CD8-positive, alpha-beta memory T cell (primary cell): ENCODE results near the gene ADCYAP1. TPM values are rescaled to one million over a fixed set of nuclear protein-coding genes. Genes with fewer than 3 reads are reported as not detected.

Experiments used
- CTCF ChIA-PET: fragments of 350-600 bp; sonication (Branson Sonifier 250); formaldehyde crosslinking; loops from one replicate; lab custom pipeline; 2021; ENCODE audit warnings: antibody characterized with exemption; lab: Charles Lee
- POLR2A ChIA-PET: fragments of 350-600 bp; sonication (Branson Sonifier 250); formaldehyde crosslinking; loops from one replicate; lab custom pipeline; 2021; ENCODE audit warnings: antibody characterized with exemption; lab: Charles Lee
- DNase-seq, 5 donors: peaks; one replicate each; pipeline versions ENCODE4 v3.0.0 to v3.0.0-alpha.2; 2020 to 2022; ENCODE audit warnings: mixed read lengths in 1 of 5
- H3K27ac ChIP-seq: one replicate; pipeline ENCODE4 v1.7.0; 2013; ENCODE audit warnings: low read depth, mild to moderate bottlenecking, low read length, moderate library complexity
- H3K27me3 ChIP-seq: 2 replicates; pipeline ENCODE4 v1.7.0; 2013; ENCODE audit warnings: low read length, mild to moderate bottlenecking; ENCODE audit not compliant: insufficient read depth, poor library complexity, severe bottlenecking
- H3K36me3 ChIP-seq: 2 replicates; pipeline ENCODE4 v1.7.0; 2013; ENCODE audit warnings: mild to moderate bottlenecking, low read length, moderate library complexity; ENCODE audit not compliant: insufficient read depth
- H3K4me1 ChIP-seq: 2 replicates; pipeline ENCODE4 v1.7.0; 2013; ENCODE audit warnings: mild to moderate bottlenecking, low read length, moderate library complexity; ENCODE audit not compliant: insufficient read depth
- H3K4me3 ChIP-seq: 2 replicates; pipeline ENCODE4 v1.7.0; 2013; ENCODE audit warnings: mild to moderate bottlenecking, low read length
- H3K9me3 ChIP-seq: 2 replicates; pipeline ENCODE4 v1.7.0; 2013; ENCODE audit warnings: mild to moderate bottlenecking, low read length
- H3K27ac Mint-ChIP-seq, 8 donors: one replicate each; pipeline ENCODE4 v1.8.0; 2020 to 2021; ENCODE audit warnings: mixed read lengths in 8 of 8, mild to moderate bottlenecking in 6 of 8, inconsistent platforms in 3 of 8, moderate library complexity in 3 of 8
- H3K27me3 Mint-ChIP-seq, 2 donors: one replicate each; pipeline ENCODE4 v1.8.0; 2020 to 2021; ENCODE audit warnings: mixed read lengths in 2 of 2, mild to moderate bottlenecking in 1 of 2, moderate library complexity in 1 of 2
- H3K36me3 Mint-ChIP-seq, 3 donors: one replicate each; pipeline ENCODE4 v1.8.0; 2020 to 2021; ENCODE audit warnings: mixed read lengths in 3 of 3, inconsistent platforms in 1 of 3, mild to moderate bottlenecking in 1 of 3
- H3K4me1 Mint-ChIP-seq, 3 donors: one replicate each; pipeline ENCODE4 v1.8.0; 2020 to 2021; ENCODE audit warnings: mixed read lengths in 3 of 3, inconsistent platforms in 1 of 3, mild to moderate bottlenecking in 1 of 3
- H3K4me3 Mint-ChIP-seq, 7 donors: one replicate each; pipeline ENCODE4 v1.8.0; 2020 to 2021; ENCODE audit warnings: mixed read lengths in 7 of 7, mild to moderate bottlenecking in 6 of 7, moderate library complexity in 4 of 7, inconsistent platforms in 2 of 7
- H3K9me3 Mint-ChIP-seq, 5 donors: one replicate each; pipeline ENCODE4 v1.8.0; 2020 to 2022; ENCODE audit warnings: mixed read lengths in 5 of 5, mild to moderate bottlenecking in 3 of 5, moderate library complexity in 2 of 5, inconsistent platforms in 1 of 5
- polyA plus RNA-seq: library from polyadenylated mRNA; unstranded; fragments of 300-500 nt; fragmentation: Illumina TruSeq; gene quantifications from one replicate; pipeline ENCODE4 v1.2.3, GENCODE V29; 2021
- total RNA-seq, 2 experiments: library from RNA; stranded (reverse); gene quantifications; one replicate each; pipeline ENCODE4 v1.2.3, GENCODE V29; 2021

ADCYAP1 gene
- total and polyA plus RNA-seq, 3 experiments from 2014 or later, result not detected

- Histone ChIP-seq H3K9me3 (no peaks in the 10 kb centered on the region), H3K27ac (no peak overlapping the region), H3K4me1 (no peaks in the 10 kb centered on the region), H3K4me3 (no peak overlapping the region), H3K36me3 (no peaks in the 10 kb centered on the region), H3K27me3 (no peaks in the 10 kb centered on the region)
- CTCF ChIA-PET, result no interaction called here
- H3K27me3 Mint-ChIP-seq, result peaks cover 4 to 25% of the 10 kb centered on the region in 2 donors
- no peak overlapping the region for H3K27ac Mint-ChIP-seq
- H3K9me3 Mint-ChIP-seq, result peaks cover 0 to 9% (median 0%) of the 10 kb centered on the region in 5 donors
- no peaks in the 10 kb centered on the region for H3K36me3 Mint-ChIP-seq
- POLR2A ChIA-PET, result no interaction called here
- no peaks in the 10 kb centered on the region for H3K4me1 Mint-ChIP-seq
- no peak for DNase-seq
- H3K4me3 Mint-ChIP-seq, result no peak overlapping the region
These were observed 34.5 kb downstream of the ADCYAP1 start for GRCh38 chr18:939166-939565.

GRCh38 chr18:939958-940357 lies 35.3 kb downstream of the ADCYAP1 start:
- Mint-ChIP-seq H3K4me3 (no peak overlapping the region), H3K4me1 (no peaks in the 10 kb centered on the region), H3K27ac (no peak overlapping the region), H3K9me3 (peaks cover 0 to 9% (median 0%) of the 10 kb centered on the region in 5 donors), H3K36me3 (no peaks in the 10 kb centered on the region), H3K27me3 (peaks cover 4 to 20% of the 10 kb centered on the region in 2 donors)
- DNase-seq, result no peak
- ChIA-PET CTCF (no interaction called here), POLR2A (no interaction called here)
- Histone ChIP-seq H3K27me3 (no peaks in the 10 kb centered on the region), H3K4me1 (no peaks in the 10 kb centered on the region), H3K36me3 (no peaks in the 10 kb centered on the region), H3K9me3 (no peaks in the 10 kb centered on the region), H3K4me3 (no peak overlapping the region), H3K27ac (no peak overlapping the region)

GRCh38 chr18:941331-941730 lies 36.7 kb downstream of the ADCYAP1 start:
- Histone ChIP-seq H3K36me3 (no peaks in the 10 kb centered on the region), H3K27ac (no peak overlapping the region), H3K27me3 (no peaks in the 10 kb centered on the region), H3K9me3 (no peaks in the 10 kb centered on the region), H3K4me1 (no peaks in the 10 kb centered on the region), H3K4me3 (no peak overlapping the region)
- Mint-ChIP-seq H3K4me3 (no peak overlapping the region), H3K36me3 (no peaks in the 10 kb centered on the region), H3K4me1 (no peaks in the 10 kb centered on the region), H3K27me3 (peaks cover 4 to 20% of the 10 kb centered on the region in 2 donors), H3K9me3 (peaks cover 0 to 8% (median 0%) of the 10 kb centered on the region in 5 donors), H3K27ac (no peak overlapping the region)
- ChIA-PET CTCF (interaction anchor here (1.0 kb wide), 1 partner anchor 20 kb away, joined by 3 read pairs; no protein-coding TSS in a partner anchor), POLR2A (no interaction called here)
- no peak for DNase-seq

- no peaks in the 10 kb centered on the region for H3K36me3 Mint-ChIP-seq
- DNase-seq, result no peak
- POLR2A ChIA-PET, result no interaction called here
These were observed 39.8 kb downstream of the ADCYAP1 start for GRCh38 chr18:944440-944839.

GRCh38 chr18:949724-950631 lies 45.3 kb downstream of the ADCYAP1 start:
- peaks cover 0 to 9% (median 2%) of the 10 kb centered on the region in 5 donors for H3K9me3 Mint-ChIP-seq
- H3K27me3 ChIP-seq, result no peaks in the 10 kb centered on the region
- H3K4me1 Mint-ChIP-seq, result no peaks in the 10 kb centered on the region
- H3K4me3 ChIP-seq, result no peak overlapping the region
- POLR2A ChIA-PET, result no interaction called here
- no peak overlapping the region for H3K27ac Mint-ChIP-seq
- H3K27ac ChIP-seq, result no peak overlapping the region
- no peaks in the 10 kb centered on the region for H3K36me3 ChIP-seq
- no peak for DNase-seq
- H3K4me3 Mint-ChIP-seq, result no peak overlapping the region
- peaks cover 6 to 9% of the 10 kb centered on the region in 2 donors for H3K27me3 Mint-ChIP-seq
- no peaks in the 10 kb centered on the region for H3K4me1 ChIP-seq
- no peaks in the 10 kb centered on the region for H3K36me3 Mint-ChIP-seq
- CTCF ChIA-PET, result interaction anchor here (1.4 kb wide), 1 partner anchor 12 kb away, joined by 3 read pairs; no protein-coding TSS in a partner anchor
- no peaks in the 10 kb centered on the region for H3K9me3 ChIP-seq

More at GRCh38 chr18:944440-944839, 39.8 kb downstream of the ADCYAP1 start:
- no peaks in the 10 kb centered on the region for H3K4me1 Mint-ChIP-seq
- peaks cover 0 to 9% (median 2%) of the 10 kb centered on the region in 5 donors for H3K9me3 Mint-ChIP-seq
- CTCF ChIA-PET, result interaction anchor here (1.4 to 1.7 kb wide), 2 partner anchors 12 to 17 kb away, joined by 3 to 5 read pairs; no protein-coding TSS in a partner anchor
- H3K27ac ChIP-seq, result no peak overlapping the region
- peaks cover 6 to 14% of the 10 kb centered on the region in 2 donors for H3K27me3 Mint-ChIP-seq
- no peaks in the 10 kb centered on the region for H3K9me3 ChIP-seq
- H3K4me3 ChIP-seq, result no peak overlapping the region
- no peak overlapping the region for H3K27ac Mint-ChIP-seq
- no peaks in the 10 kb centered on the region for H3K4me1 ChIP-seq
- no peaks in the 10 kb centered on the region for H3K27me3 ChIP-seq
- H3K4me3 Mint-ChIP-seq, result no peak overlapping the region
- H3K36me3 ChIP-seq, result no peaks in the 10 kb centered on the region

GRCh38 chr18:950882-951495 lies 46.3 kb downstream of the ADCYAP1 start:
- CTCF ChIA-PET, result interaction anchor here (1.4 kb wide), 1 partner anchor 11 kb away, joined by 3 read pairs; no protein-coding TSS in a partner anchor
- DNase-seq, result no peak

GRCh38 chr18:955384-956066 lies 50.9 kb downstream of the ADCYAP1 start:
- Mint-ChIP-seq H3K27me3 (peaks cover 4 to 21% of the 10 kb centered on the region in 2 donors), H3K9me3 (peaks cover 0 to 2% (median 0%) of the 10 kb centered on the region in 5 donors), H3K4me1 (no peaks in the 10 kb centered on the region), H3K4me3 (no peak overlapping the region), H3K27ac (no peak overlapping the region), H3K36me3 (no peaks in the 10 kb centered on the region)
- Histone ChIP-seq H3K27ac (no peak overlapping the region), H3K4me3 (no peak overlapping the region), H3K27me3 (no peaks in the 10 kb centered on the region), H3K9me3 (no peaks in the 10 kb centered on the region), H3K36me3 (no peaks in the 10 kb centered on the region), H3K4me1 (no peaks in the 10 kb centered on the region)
- CTCF ChIA-PET, result interaction anchor here (1.3 kb wide), 1 partner anchor 9 kb away, joined by 6 read pairs; no protein-coding TSS in a partner anchor
- POLR2A ChIA-PET, result no interaction called here
- DNase-seq, result no peak

More at GRCh38 chr18:950882-951495, 46.3 kb downstream of the ADCYAP1 start:
- Histone ChIP-seq H3K4me3 (no peak overlapping the region), H3K27me3 (no peaks in the 10 kb centered on the region), H3K9me3 (no peaks in the 10 kb centered on the region), H3K4me1 (no peaks in the 10 kb centered on the region), H3K27ac (no peak overlapping the region), H3K36me3 (no peaks in the 10 kb centered on the region)
- no peaks in the 10 kb centered on the region for H3K36me3 Mint-ChIP-seq
- H3K27ac Mint-ChIP-seq, result no peak overlapping the region
- H3K4me3 Mint-ChIP-seq, result no peak overlapping the region
- H3K27me3 Mint-ChIP-seq, result peaks cover 6 to 9% of the 10 kb centered on the region in 2 donors
- no peaks in the 10 kb centered on the region for H3K4me1 Mint-ChIP-seq
- POLR2A ChIA-PET, result no interaction called here
- peaks cover 0 to 9% (median 2%) of the 10 kb centered on the region in 5 donors for H3K9me3 Mint-ChIP-seq
